ENCODE data around the gene C1orf226. TPM values are rescaled to one million over a fixed set of nuclear protein-coding genes. Genes with fewer than 3 reads are reported as not detected.

The C1orf226 gene
- total and polyA plus RNA-seq, 10 of the 15 experiments (the other 5 are each of a cell fraction or from before 2014, with no cell fraction given): not detected

DNA sequence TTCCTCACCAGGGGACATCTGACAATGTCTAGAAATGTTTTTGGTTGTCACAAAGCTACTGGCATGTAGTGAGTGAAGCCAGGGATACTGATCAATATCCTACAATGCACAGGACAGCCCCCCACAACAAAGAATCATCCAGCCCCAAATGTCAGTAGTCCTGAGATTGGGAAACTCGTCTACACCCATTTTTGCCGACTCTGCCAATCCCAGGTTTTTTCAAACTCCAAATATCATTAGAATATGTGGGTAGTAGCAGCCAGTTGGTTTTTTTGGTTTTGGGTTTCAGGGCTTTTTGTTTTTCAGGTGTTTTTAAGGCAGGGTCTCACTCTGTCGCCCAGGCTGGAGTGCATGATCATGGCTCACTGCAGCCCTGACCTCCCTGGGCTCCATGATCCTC is 10.8 kb upstream of the C1orf226 start:
- no peak overlapping the region for H2AFZ ChIP-seq (ENCODE audit: control insufficient read depth, low read depth, low read length)
- H3K4me3 ChIP-seq: no peak overlapping the region
- FAIRE-seq (no peak), ATAC-seq (no peak), DNase-seq (ENCODE audit: low read depth, low spot score) (no peak)
- no TSS peak for BruUV-seq (replicated peaks)
- in situ Hi-C loops (cut with MboI) (no loop called here), intact Hi-C loops (cut with micrococcal nuclease; ENCODE audit: unreplicated experiment) (no loop called here)
- no peak overlapping the region for H3K9ac ChIP-seq (ENCODE audit: control insufficient read depth, insufficient read depth, low read length)
- SMC1A ChIA-PET (ENCODE audit: uncharacterized antibody, unreplicated experiment): interaction anchor here (2.0 to 2.2 kb wide), 2 partner anchors 10 to 18 kb away, joined by 6 read pairs; no protein-coding TSS in a partner anchor
- no peaks in the 10 kb centered on the region; the same call in 1 of the 2 replicates for H4K20me1 ChIP-seq (ENCODE audit: control insufficient read depth, insufficient read depth)
- H3K79me2 ChIP-seq (ENCODE audit: control insufficient read depth, insufficient read depth, low read length): no peaks in the 10 kb centered on the region
- H3K27me3 ChIP-seq (replicated peaks in 1 of 2; ENCODE audit: control insufficient read depth in 2 of 2, insufficient read depth in 2 of 2, low read length in 1 of 2): no peaks in the 10 kb centered on the region
- POLR2A ChIA-PET: no interaction called here
- no peak overlapping the region for H3K27ac ChIP-seq (ENCODE audit: control insufficient read depth, insufficient read depth)
- H3K4me1 ChIP-seq (ENCODE audit: control insufficient read depth, insufficient read depth, low read length): no peaks in the 10 kb centered on the region
- no peaks in the 10 kb centered on the region for H3K9me3 ChIP-seq (replicated peaks; ENCODE audit: control insufficient read depth, insufficient read depth, low read length)
- TF ChIP-seq BRCA1 (IDR thresholded peaks at IDR 0.05; ENCODE audit: low read depth, low read length) (no peak), SMAD1 (IDR thresholded peaks at IDR 0.05; ENCODE audit: low read depth, partially characterized antibody) (no peak), ZSCAN29 (IDR thresholded peaks at IDR 0.05) (no peak), CBX5 (IDR thresholded peaks at IDR 0.05; ENCODE audit: low read depth) (no peak), NBN (IDR thresholded peaks at IDR 0.05) (no peak), BCL11A (IDR thresholded peaks at IDR 0.05; ENCODE audit: low read depth, low read length) (no peak), HCFC1 (IDR thresholded peaks at IDR 0.05; ENCODE audit: low read length) (no peak), RUNX3 (IDR thresholded peaks at IDR 0.05; ENCODE audit: low read length) (no peak), ZNF217 (IDR thresholded peaks at IDR 0.05) (no peak), CREM (IDR thresholded peaks at IDR 0.05; ENCODE audit: low read depth) (no peak), SUZ12 (IDR thresholded peaks at IDR 0.05; ENCODE audit: unreplicated experiment) (no peak)
- TF ChIP-seq, protein P1, sequence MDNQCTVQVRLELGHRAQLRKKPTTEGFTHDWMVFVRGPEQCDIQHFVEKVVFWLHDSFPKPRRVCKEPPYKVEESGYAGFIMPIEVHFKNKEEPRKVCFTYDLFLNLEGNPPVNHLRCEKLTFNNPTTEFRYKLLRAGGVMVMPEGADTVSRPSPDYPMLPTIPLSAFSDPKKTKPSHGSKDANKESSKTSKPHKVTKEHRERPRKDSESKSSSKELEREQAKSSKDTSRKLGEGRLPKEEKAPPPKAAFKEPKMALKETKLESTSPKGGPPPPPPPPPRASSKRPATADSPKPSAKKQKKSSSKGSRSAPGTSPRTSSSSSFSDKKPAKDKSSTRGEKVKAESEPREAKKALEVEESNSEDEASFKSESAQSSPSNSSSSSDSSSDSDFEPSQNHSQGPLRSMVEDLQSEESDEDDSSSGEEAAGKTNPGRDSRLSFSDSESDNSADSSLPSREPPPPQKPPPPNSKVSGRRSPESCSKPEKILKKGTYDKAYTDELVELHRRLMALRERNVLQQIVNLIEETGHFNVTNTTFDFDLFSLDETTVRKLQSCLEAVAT (IDR thresholded peaks at IDR 0.05): no peak
- TF ChIP-seq, protein P2, sequence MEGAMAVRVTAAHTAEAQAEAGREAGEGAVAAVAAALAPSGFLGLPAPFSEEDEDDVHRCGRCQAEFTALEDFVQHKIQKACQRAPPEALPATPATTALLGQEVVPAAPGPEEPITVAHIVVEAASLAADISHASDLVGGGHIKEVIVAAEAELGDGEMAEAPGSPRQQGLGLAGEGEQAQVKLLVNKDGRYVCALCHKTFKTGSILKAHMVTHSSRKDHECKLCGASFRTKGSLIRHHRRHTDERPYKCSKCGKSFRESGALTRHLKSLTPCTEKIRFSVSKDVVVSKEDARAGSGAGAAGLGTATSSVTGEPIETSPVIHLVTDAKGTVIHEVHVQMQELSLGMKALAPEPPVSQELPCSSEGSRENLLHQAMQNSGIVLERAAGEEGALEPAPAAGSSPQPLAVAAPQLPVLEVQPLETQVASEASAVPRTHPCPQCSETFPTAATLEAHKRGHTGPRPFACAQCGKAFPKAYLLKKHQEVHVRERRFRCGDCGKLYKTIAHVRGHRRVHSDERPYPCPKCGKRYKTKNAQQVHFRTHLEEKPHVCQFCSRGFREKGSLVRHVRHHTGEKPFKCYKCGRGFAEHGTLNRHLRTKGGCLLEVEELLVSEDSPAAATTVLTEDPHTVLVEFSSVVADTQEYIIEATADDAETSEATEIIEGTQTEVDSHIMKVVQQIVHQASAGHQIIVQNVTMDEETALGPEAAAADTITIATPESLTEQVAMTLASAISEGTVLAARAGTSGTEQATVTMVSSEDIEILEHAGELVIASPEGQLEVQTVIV (IDR thresholded peaks at IDR 0.05; ENCODE audit: borderline replicate concordance, partially characterized antibody): no peak
- TF ChIP-seq, protein P3, sequence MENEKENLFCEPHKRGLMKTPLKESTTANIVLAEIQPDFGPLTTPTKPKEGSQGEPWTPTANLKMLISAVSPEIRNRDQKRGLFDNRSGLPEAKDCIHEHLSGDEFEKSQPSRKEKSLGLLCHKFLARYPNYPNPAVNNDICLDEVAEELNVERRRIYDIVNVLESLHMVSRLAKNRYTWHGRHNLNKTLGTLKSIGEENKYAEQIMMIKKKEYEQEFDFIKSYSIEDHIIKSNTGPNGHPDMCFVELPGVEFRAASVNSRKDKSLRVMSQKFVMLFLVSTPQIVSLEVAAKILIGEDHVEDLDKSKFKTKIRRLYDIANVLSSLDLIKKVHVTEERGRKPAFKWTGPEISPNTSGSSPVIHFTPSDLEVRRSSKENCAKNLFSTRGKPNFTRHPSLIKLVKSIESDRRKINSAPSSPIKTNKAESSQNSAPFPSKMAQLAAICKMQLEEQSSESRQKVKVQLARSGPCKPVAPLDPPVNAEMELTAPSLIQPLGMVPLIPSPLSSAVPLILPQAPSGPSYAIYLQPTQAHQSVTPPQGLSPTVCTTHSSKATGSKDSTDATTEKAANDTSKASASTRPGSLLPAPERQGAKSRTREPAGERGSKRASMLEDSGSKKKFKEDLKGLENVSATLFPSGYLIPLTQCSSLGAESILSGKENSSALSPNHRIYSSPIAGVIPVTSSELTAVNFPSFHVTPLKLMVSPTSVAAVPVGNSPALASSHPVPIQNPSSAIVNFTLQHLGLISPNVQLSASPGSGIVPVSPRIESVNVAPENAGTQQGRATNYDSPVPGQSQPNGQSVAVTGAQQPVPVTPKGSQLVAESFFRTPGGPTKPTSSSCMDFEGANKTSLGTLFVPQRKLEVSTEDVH (IDR thresholded peaks at IDR 0.05; ENCODE audit: low read depth, partially characterized antibody): no peak
- CTCF ChIA-PET: interaction anchor here (1.6 to 3.0 kb wide), 2 partner anchors 8 to 13 kb away, joined by 4 to 15 read pairs; no protein-coding TSS in a partner anchor
- WGBS (ENCODE audit: insufficient coverage, insufficient replicate concordance, low lambda C conversion rate, missing lambda C conversion rate): 0% methylated on average over 3 of the region's 3 CpGs
- RAD21 ChIA-PET (ENCODE audit: unreplicated experiment): interaction anchor here (1.0 to 1.2 kb wide), 2 partner anchors 10 to 13 kb away, joined by 3 read pairs; no protein-coding TSS in a partner anchor
- H3K4me2 ChIP-seq (ENCODE audit: control insufficient read depth, insufficient read depth): no peak overlapping the region
- H3K36me3 ChIP-seq (ENCODE audit: control insufficient read depth in 2 of 2, insufficient read depth in 2 of 2, low read length in 1 of 2): no peaks in the 10 kb centered on the region
